GM19099 (cell line): ENCODE measurements around the gene SPRN.

ENCODE experiments used
- POLR2A ChIP-seq: IDR thresholded peaks from 3 replicates; pipeline ENCODE4 v1.6.1; 2011; ENCODE audit warnings: low read depth; ENCODE audit not compliant: insufficient read length; ENCODE audit errors: extremely low read depth

SPRN gene

GRCh38 chr10:133422223-133422806, 2.1 kb downstream of the SPRN start:
- TF ChIP-seq POLR2A, result no peak

GRCh38 chr10:133421336-133422222, 2.8 kb downstream of the SPRN start:
- TF ChIP-seq POLR2A, result no peak

- no peak for TF ChIP-seq POLR2A
Observed at GRCh38 chr10:133420579-133420978, 3.8 kb downstream of the SPRN start.

- TF ChIP-seq POLR2A, result no peak
Observed at GRCh38 chr10:133420028-133420427, 4.4 kb downstream of the SPRN start.

GRCh38 chr10:133419211-133419950, 5.0 kb downstream of the SPRN start:
- TF ChIP-seq POLR2A, result no peak

GRCh38 chr10:133418289-133418993, 6.0 kb downstream of the SPRN start:
- TF ChIP-seq POLR2A, result no peak

GRCh38 chr10:133415752-133416151, 8.7 kb downstream of the SPRN start:
- TF ChIP-seq POLR2A, result no peak

GRCh38 chr10:133412381-133412711, 12.1 kb downstream of the SPRN start:
- no peak for TF ChIP-seq POLR2A

- TF ChIP-seq POLR2A, result no peak
Observed at GRCh38 chr10:133411523-133412380, 12.7 kb downstream of the SPRN start.

- TF ChIP-seq POLR2A, result no peak
Observed at GRCh38 chr10:133405844-133406527, 18.4 kb downstream of the SPRN start.

GRCh38 chr10:133405272-133405671, 19.2 kb downstream of the SPRN start:
- no peak for TF ChIP-seq POLR2A

- TF ChIP-seq POLR2A, result no peak
Observed at GRCh38 chr10:133403784-133404183, 20.6 kb downstream of the SPRN start.

- TF ChIP-seq POLR2A, result no peak
Observed at GRCh38 chr10:133403359-133403758, 21.1 kb downstream of the SPRN start.
